Measurements from ENCODE around the gene MTFP1.

Gene MTFP1

GRCh38 chr22:30427871-30428270, 2.3 kb downstream of the MTFP1 start:
- no peaks in the 10 kb centered on the region for H4K20me1 ChIP-seq (ENCODE audit: low read depth, low read length)
- no peak overlapping the region for H3K4me3 ChIP-seq (ENCODE audit: insufficient read depth, low read length, poor library complexity, severe bottlenecking)
- no peaks in the 10 kb centered on the region for H3K36me3 ChIP-seq (ENCODE audit: low read length)
- no peak overlapping the region for H3K27ac ChIP-seq (ENCODE audit: low read depth, low read length)
- H3K9me3 ChIP-seq (ENCODE audit: insufficient read depth, low read length): no peaks in the 10 kb centered on the region
- H3K9me2 ChIP-seq (replicated peaks; ENCODE audit: insufficient read depth, low read length): no peaks in the 10 kb centered on the region
- no peak for TF ChIP-seq EZH2phosphoT487 (conservative IDR thresholded peaks at IDR 0.05; ENCODE audit: low read length)
- TF ChIP-seq, protein P1, sequence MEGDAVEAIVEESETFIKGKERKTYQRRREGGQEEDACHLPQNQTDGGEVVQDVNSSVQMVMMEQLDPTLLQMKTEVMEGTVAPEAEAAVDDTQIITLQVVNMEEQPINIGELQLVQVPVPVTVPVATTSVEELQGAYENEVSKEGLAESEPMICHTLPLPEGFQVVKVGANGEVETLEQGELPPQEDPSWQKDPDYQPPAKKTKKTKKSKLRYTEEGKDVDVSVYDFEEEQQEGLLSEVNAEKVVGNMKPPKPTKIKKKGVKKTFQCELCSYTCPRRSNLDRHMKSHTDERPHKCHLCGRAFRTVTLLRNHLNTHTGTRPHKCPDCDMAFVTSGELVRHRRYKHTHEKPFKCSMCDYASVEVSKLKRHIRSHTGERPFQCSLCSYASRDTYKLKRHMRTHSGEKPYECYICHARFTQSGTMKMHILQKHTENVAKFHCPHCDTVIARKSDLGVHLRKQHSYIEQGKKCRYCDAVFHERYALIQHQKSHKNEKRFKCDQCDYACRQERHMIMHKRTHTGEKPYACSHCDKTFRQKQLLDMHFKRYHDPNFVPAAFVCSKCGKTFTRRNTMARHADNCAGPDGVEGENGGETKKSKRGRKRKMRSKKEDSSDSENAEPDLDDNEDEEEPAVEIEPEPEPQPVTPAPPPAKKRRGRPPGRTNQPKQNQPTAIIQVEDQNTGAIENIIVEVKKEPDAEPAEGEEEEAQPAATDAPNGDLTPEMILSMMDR (IDR thresholded peaks at IDR 0.05; ENCODE audit: insufficient read depth, low read length, poor library complexity, severe bottlenecking): no peak
- H2AFZ ChIP-seq (ENCODE audit: low read depth, low read length, severe bottlenecking): no peak overlapping the region
- H3F3A ChIP-seq (ENCODE audit: insufficient read depth): peaks cover 14% of the 10 kb centered on the region; the same call in 1 of the 2 replicates
- H3K79me2 ChIP-seq (ENCODE audit: insufficient read depth, low read length): peaks cover 3% of the 10 kb centered on the region; the same call in 1 of the 2 replicates
- no peaks in the 10 kb centered on the region for H3K27me3 ChIP-seq (ENCODE audit: low read length)
- no peak overlapping the region for H3K4me2 ChIP-seq (ENCODE audit: low read depth, low read length, poor library complexity, severe bottlenecking)
- H3K9ac ChIP-seq (ENCODE audit: low read length): no peak overlapping the region

DNA sequence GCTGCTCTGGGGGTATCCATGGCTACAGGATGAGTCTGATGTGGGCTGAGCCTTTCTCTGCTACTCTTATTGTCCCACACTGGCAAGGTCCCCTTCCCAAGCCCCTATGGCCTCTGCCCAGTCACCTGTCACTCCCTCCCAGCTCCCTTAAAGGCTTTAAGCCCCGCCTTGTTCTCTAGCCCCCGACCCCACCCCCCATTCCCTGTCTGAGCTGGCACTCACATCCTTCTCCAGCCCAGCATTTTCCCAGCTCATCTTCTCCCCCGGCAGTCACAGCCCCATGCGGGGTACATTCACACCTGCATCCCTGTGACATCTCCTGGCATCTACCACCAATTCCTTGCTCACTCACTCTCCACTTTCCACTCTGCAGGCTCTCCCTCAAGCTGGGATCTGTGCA, 4.3 kb downstream of the MTFP1 start:
- no peaks in the 10 kb centered on the region for H3K36me3 ChIP-seq (ENCODE audit: low read length)
- H2AFZ ChIP-seq (ENCODE audit: low read depth, low read length, severe bottlenecking): no peak overlapping the region
- H3F3A ChIP-seq (ENCODE audit: insufficient read depth): peaks cover 8% of the 10 kb centered on the region; the same call in 1 of the 2 replicates
- no peak overlapping the region for H3K27ac ChIP-seq (ENCODE audit: low read depth, low read length)
- H3K4me3 ChIP-seq (ENCODE audit: insufficient read depth, low read length, poor library complexity, severe bottlenecking): no peak overlapping the region
- no peaks in the 10 kb centered on the region for H3K9me2 ChIP-seq (replicated peaks; ENCODE audit: insufficient read depth, low read length)
- no peak overlapping the region for H3K4me2 ChIP-seq (ENCODE audit: low read depth, low read length, poor library complexity, severe bottlenecking)
- H3K27me3 ChIP-seq (ENCODE audit: low read length): no peaks in the 10 kb centered on the region
- TF ChIP-seq, protein P1 (IDR thresholded peaks at IDR 0.05; ENCODE audit: insufficient read depth, low read length, poor library complexity, severe bottlenecking): no peak
- no peak for TF ChIP-seq EZH2phosphoT487 (conservative IDR thresholded peaks at IDR 0.05; ENCODE audit: low read length)
- no peaks in the 10 kb centered on the region for H3K9me3 ChIP-seq (ENCODE audit: insufficient read depth, low read length)
- H3K9ac ChIP-seq (ENCODE audit: low read length): no peak overlapping the region
- no peaks in the 10 kb centered on the region for H4K20me1 ChIP-seq (ENCODE audit: low read depth, low read length)
- no peaks in the 10 kb centered on the region; the same call in 1 of the 2 replicates for H3K79me2 ChIP-seq (ENCODE audit: insufficient read depth, low read length)

DNA sequence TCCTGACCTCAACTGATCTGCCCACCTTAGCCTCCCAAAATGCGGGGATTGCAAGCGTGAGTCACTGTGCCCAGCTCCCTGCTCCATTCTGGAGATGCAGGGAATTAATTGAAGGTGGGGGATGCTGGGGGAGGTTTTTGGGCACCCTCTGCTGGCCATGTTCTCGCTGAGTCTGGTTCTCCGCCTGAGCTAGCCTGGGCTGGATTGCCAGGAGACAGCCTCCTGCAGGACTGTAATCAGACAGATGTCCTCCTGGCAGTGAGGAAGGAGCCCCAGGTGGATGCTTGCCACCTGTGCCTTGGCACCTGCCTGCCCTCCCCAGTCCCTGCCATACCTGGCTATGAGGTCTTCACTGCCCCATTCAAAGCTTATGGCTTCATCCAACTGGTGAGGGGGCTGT, 5.4 kb downstream of the MTFP1 start:
- TF ChIP-seq, protein P1 (IDR thresholded peaks at IDR 0.05; ENCODE audit: insufficient read depth, low read length, poor library complexity, severe bottlenecking): no peak
- TF ChIP-seq EZH2phosphoT487 (conservative IDR thresholded peaks at IDR 0.05; ENCODE audit: low read length): no peak
- Histone ChIP-seq H3K4me2 (ENCODE audit: low read depth, low read length, poor library complexity, severe bottlenecking) (no peak overlapping the region), H3K9me3 (ENCODE audit: insufficient read depth, low read length) (no peaks in the 10 kb centered on the region)

More for the DNA sequence above, 5.4 kb downstream of the MTFP1 start:
- H3K9ac ChIP-seq (ENCODE audit: low read length): no peak overlapping the region
- no peak overlapping the region for H3K4me3 ChIP-seq (ENCODE audit: insufficient read depth, low read length, poor library complexity, severe bottlenecking)
- no peaks in the 10 kb centered on the region; the same call in 1 of the 2 replicates for H3K79me2 ChIP-seq (ENCODE audit: insufficient read depth, low read length)
- no peaks in the 10 kb centered on the region for H3K27me3 ChIP-seq (ENCODE audit: low read length)
- no peaks in the 10 kb centered on the region for H3K36me3 ChIP-seq (ENCODE audit: low read length)
- peaks cover 6% of the 10 kb centered on the region for H3F3A ChIP-seq (ENCODE audit: insufficient read depth)
- H2AFZ ChIP-seq (ENCODE audit: low read depth, low read length, severe bottlenecking): no peak overlapping the region
- no peak overlapping the region for H3K27ac ChIP-seq (ENCODE audit: low read depth, low read length)
- H4K20me1 ChIP-seq (ENCODE audit: low read depth, low read length): no peaks in the 10 kb centered on the region
- H3K9me2 ChIP-seq (replicated peaks; ENCODE audit: insufficient read depth, low read length): no peaks in the 10 kb centered on the region
